ENCODE data around the gene ABO.
"Not testable (repeated sequence)": the region's sequence is repeated elsewhere in the genome, so short reads cannot be mapped to it uniquely, and the experiment has no call there.

ABO gene

GRCh38 chr9:133286523-133286922, 11.5 kb upstream of the ABO start:
- Histone ChIP-seq H3K4me3 (ENCODE audit: low read depth, low read length) (no peak overlapping the region), H3K9ac (ENCODE audit: low read depth, low read length) (no peak overlapping the region), H3K36me3 (ENCODE audit: control insufficient read depth, insufficient read depth, low read length) (no peaks in the 10 kb centered on the region), H3K27me3 (ENCODE audit: control insufficient read depth, insufficient read depth, low read length) (no peaks in the 10 kb centered on the region), H3K4me1 (ENCODE audit: control insufficient read depth, insufficient read depth, low read length) (no peaks in the 10 kb centered on the region), H3K27ac (ENCODE audit: low read depth, low read length) (no peak overlapping the region), H3K9me3 (ENCODE audit: control insufficient read depth, insufficient read depth, low read length) (peaks cover 23% of the 10 kb centered on the region)

DNA sequence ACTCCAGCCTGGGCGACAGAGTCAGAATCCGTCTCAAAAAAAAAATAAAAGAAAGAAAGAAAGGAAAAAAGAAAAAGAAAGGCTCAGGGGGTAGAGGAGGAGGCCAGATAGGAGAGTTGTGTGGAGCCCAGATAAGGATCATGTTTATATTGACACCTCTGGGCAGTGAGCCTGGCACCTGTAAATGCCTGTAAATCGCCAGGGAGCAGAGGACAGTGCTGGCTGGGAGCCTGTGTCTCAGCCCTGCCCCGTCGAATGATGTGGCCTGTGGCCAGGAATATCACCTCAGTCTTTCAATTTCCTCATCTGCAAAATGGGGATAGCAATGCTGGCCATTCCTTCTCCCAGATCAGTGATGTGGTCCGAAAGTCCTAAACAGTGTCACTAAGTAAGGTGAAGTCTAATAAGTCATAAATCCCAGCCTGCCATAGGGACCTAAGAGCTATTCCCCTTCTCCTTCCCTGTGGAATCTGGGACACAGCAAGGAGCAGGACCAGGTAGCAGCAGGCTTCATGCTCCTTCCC, 10.3 kb upstream of the ABO start:
- Histone ChIP-seq H3K4me1 (ENCODE audit: control insufficient read depth, insufficient read depth, low read length) (no peaks in the 10 kb centered on the region), H3K27me3 (ENCODE audit: control insufficient read depth, insufficient read depth, low read length) (no peaks in the 10 kb centered on the region), H3K27ac (ENCODE audit: low read depth, low read length) (no peak overlapping the region), H3K36me3 (ENCODE audit: control insufficient read depth, insufficient read depth, low read length) (no peaks in the 10 kb centered on the region), H3K9ac (ENCODE audit: low read depth, low read length) (no peak overlapping the region), H3K4me3 (ENCODE audit: low read depth, low read length) (no peak overlapping the region), H3K9me3 (ENCODE audit: control insufficient read depth, insufficient read depth, low read length) (peaks cover 12% of the 10 kb centered on the region)

GRCh38 chr9:133284362-133284761, 9.4 kb upstream of the ABO start:
- Histone ChIP-seq H3K4me3 (ENCODE audit: low read depth, low read length) (no peak overlapping the region), H3K9me3 (ENCODE audit: control insufficient read depth, insufficient read depth, low read length) (peaks cover 6% of the 10 kb centered on the region; the same call in 1 of the 2 replicates), H3K4me1 (ENCODE audit: control insufficient read depth, insufficient read depth, low read length) (no peaks in the 10 kb centered on the region), H3K36me3 (ENCODE audit: control insufficient read depth, insufficient read depth, low read length) (no peaks in the 10 kb centered on the region), H3K27me3 (ENCODE audit: control insufficient read depth, insufficient read depth, low read length) (no peaks in the 10 kb centered on the region), H3K27ac (ENCODE audit: low read depth, low read length) (no peak overlapping the region), H3K9ac (ENCODE audit: low read depth, low read length) (no peak overlapping the region)

GRCh38 chr9:133283255-133284032, 8.4 kb upstream of the ABO start:
- peaks cover 11% of the 10 kb centered on the region for H3K9me3 ChIP-seq (ENCODE audit: control insufficient read depth, insufficient read depth, low read length)
- not testable (repeated sequence) for H3K4me3 ChIP-seq (ENCODE audit: low read depth, low read length)

GRCh38 chr9:133282464-133283238, 7.7 kb upstream of the ABO start:
- Histone ChIP-seq H3K4me1 (ENCODE audit: control insufficient read depth, insufficient read depth, low read length) (no peaks in the 10 kb centered on the region), H3K27ac (ENCODE audit: low read depth, low read length) (no peak overlapping the region), H3K4me3 (ENCODE audit: low read depth, low read length) (no peak overlapping the region), H3K27me3 (ENCODE audit: control insufficient read depth, insufficient read depth, low read length) (peaks cover 14% of the 10 kb centered on the region), H3K36me3 (ENCODE audit: control insufficient read depth, insufficient read depth, low read length) (no peaks in the 10 kb centered on the region), H3K9ac (ENCODE audit: low read depth, low read length) (no peak overlapping the region), H3K9me3 (ENCODE audit: control insufficient read depth, insufficient read depth, low read length) (peaks cover 18% of the 10 kb centered on the region)

More at GRCh38 chr9:133283255-133284032, 8.4 kb upstream of the ABO start:
- not testable (repeated sequence) for H3K27me3 ChIP-seq (ENCODE audit: control insufficient read depth, insufficient read depth, low read length); H3K4me1 ChIP-seq (ENCODE audit: control insufficient read depth, insufficient read depth, low read length); H3K27ac ChIP-seq (ENCODE audit: low read depth, low read length); H3K36me3 ChIP-seq (ENCODE audit: control insufficient read depth, insufficient read depth, low read length); H3K9ac ChIP-seq (ENCODE audit: low read depth, low read length)

DNA sequence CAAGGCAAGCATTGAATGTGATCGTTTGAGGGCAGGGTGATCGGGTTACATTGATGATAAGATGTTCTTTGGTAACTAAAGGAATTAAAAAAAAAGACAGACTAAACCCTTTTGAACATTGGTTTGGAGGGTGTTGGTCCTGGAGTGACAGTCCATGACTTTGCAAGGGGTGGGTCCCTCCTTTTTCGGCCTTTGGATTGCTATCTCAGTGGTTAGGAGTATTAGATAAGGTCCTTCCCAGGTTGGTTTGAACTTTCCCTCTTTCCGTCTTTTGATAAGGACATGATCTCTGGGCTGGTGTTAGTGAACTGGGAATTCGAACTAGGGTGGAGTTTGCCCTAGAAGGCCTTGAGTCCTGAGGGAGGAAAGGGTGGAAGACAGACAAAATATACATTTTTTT, 5.4 kb upstream of the ABO start:
- peaks cover 20% of the 10 kb centered on the region for H3K9me3 ChIP-seq (ENCODE audit: control insufficient read depth, insufficient read depth, low read length)
- no peaks in the 10 kb centered on the region for H3K4me1 ChIP-seq (ENCODE audit: control insufficient read depth, insufficient read depth, low read length)
- H3K36me3 ChIP-seq (ENCODE audit: control insufficient read depth, insufficient read depth, low read length): no peaks in the 10 kb centered on the region
- H3K4me3 ChIP-seq (ENCODE audit: low read depth, low read length): no peak overlapping the region
- no peak overlapping the region for H3K9ac ChIP-seq (ENCODE audit: low read depth, low read length)
- peaks cover 36% of the 10 kb centered on the region for H3K27me3 ChIP-seq (ENCODE audit: control insufficient read depth, insufficient read depth, low read length)
- H3K27ac ChIP-seq (ENCODE audit: low read depth, low read length): no peak overlapping the region

- Histone ChIP-seq H3K27ac (ENCODE audit: low read depth, low read length) (no peak overlapping the region), H3K27me3 (ENCODE audit: control insufficient read depth, insufficient read depth, low read length) (peaks cover 55% of the 10 kb centered on the region), H3K4me3 (ENCODE audit: low read depth, low read length) (no peak overlapping the region), H3K4me1 (ENCODE audit: control insufficient read depth, insufficient read depth, low read length) (no peaks in the 10 kb centered on the region), H3K9me3 (ENCODE audit: control insufficient read depth, insufficient read depth, low read length) (peaks cover 20% of the 10 kb centered on the region), H3K9ac (ENCODE audit: low read depth, low read length) (no peak overlapping the region), H3K36me3 (ENCODE audit: control insufficient read depth, insufficient read depth, low read length) (no peaks in the 10 kb centered on the region)
Measured at GRCh38 chr9:133278161-133279114, 3.4 kb upstream of the ABO start.

- H3K4me3 ChIP-seq (ENCODE audit: low read depth, low read length): no peak overlapping the region
- peaks cover 62% of the 10 kb centered on the region for H3K27me3 ChIP-seq (ENCODE audit: control insufficient read depth, insufficient read depth, low read length)
- H3K9ac ChIP-seq (ENCODE audit: low read depth, low read length): no peak overlapping the region
- H3K36me3 ChIP-seq (ENCODE audit: control insufficient read depth, insufficient read depth, low read length): no peaks in the 10 kb centered on the region
- no peaks in the 10 kb centered on the region for H3K4me1 ChIP-seq (ENCODE audit: control insufficient read depth, insufficient read depth, low read length)
- peaks cover 20% of the 10 kb centered on the region for H3K9me3 ChIP-seq (ENCODE audit: control insufficient read depth, insufficient read depth, low read length)
- no peak overlapping the region for H3K27ac ChIP-seq (ENCODE audit: low read depth, low read length)
Measured at GRCh38 chr9:133277467-133277866, 2.5 kb upstream of the ABO start.

GRCh38 chr9:133276923-133277322, 1.9 kb upstream of the ABO start:
- Histone ChIP-seq H3K27me3 (ENCODE audit: control insufficient read depth, insufficient read depth, low read length) (peaks cover 63% of the 10 kb centered on the region), H3K4me1 (ENCODE audit: control insufficient read depth, insufficient read depth, low read length) (no peaks in the 10 kb centered on the region), H3K27ac (ENCODE audit: low read depth, low read length) (no peak overlapping the region), H3K4me3 (ENCODE audit: low read depth, low read length) (no peak overlapping the region), H3K36me3 (ENCODE audit: control insufficient read depth, insufficient read depth, low read length) (no peaks in the 10 kb centered on the region), H3K9ac (ENCODE audit: low read depth, low read length) (no peak overlapping the region), H3K9me3 (ENCODE audit: control insufficient read depth, insufficient read depth, low read length) (peaks cover 20% of the 10 kb centered on the region)

- H3K4me1 ChIP-seq (ENCODE audit: control insufficient read depth, insufficient read depth, low read length): no peaks in the 10 kb centered on the region
- H3K27ac ChIP-seq (ENCODE audit: low read depth, low read length): no peak overlapping the region
- H3K9ac ChIP-seq (ENCODE audit: low read depth, low read length): no peak overlapping the region
- peak overlapping the region; percentile 56; the same call in 1 of the 2 replicates for H3K4me3 ChIP-seq (ENCODE audit: low read depth, low read length)
- peaks cover 20% of the 10 kb centered on the region for H3K9me3 ChIP-seq (ENCODE audit: control insufficient read depth, insufficient read depth, low read length)
- peaks cover 67% of the 10 kb centered on the region for H3K27me3 ChIP-seq (ENCODE audit: control insufficient read depth, insufficient read depth, low read length)
- H3K36me3 ChIP-seq (ENCODE audit: control insufficient read depth, insufficient read depth, low read length): no peaks in the 10 kb centered on the region
Measured at GRCh38 chr9:133276001-133276884, 1.2 kb upstream of the ABO start.

Measured in HUES48 (cell line).